HG03575 (cell line): ENCODE data around the gene NFKBIA.
"Not testable (repeated sequence)": the region's sequence is repeated elsewhere in the genome, so short reads cannot be mapped to it uniquely, and the experiment has no call there.

ENCODE experiments used
- ATAC-seq: cut with Tn5 transposase; IDR thresholded peaks from one replicate; pipeline ENCODE4 v1.9.1; 2021; ENCODE audit not compliant: unreplicated experiment, insufficient number of reproducible peaks, low FRiP score; ENCODE audit errors: extremely low read depth

The NFKBIA gene

GRCh38 chr14:35378425-35379233, 25.9 kb downstream of the NFKBIA start:
- no peak for ATAC-seq

- no peak for ATAC-seq
Measured at GRCh38 chr14:35375558-35376025, 29.0 kb downstream of the NFKBIA start.

GRCh38 chr14:35374263-35374712, 30.3 kb downstream of the NFKBIA start:
- no peak for ATAC-seq

DNA sequence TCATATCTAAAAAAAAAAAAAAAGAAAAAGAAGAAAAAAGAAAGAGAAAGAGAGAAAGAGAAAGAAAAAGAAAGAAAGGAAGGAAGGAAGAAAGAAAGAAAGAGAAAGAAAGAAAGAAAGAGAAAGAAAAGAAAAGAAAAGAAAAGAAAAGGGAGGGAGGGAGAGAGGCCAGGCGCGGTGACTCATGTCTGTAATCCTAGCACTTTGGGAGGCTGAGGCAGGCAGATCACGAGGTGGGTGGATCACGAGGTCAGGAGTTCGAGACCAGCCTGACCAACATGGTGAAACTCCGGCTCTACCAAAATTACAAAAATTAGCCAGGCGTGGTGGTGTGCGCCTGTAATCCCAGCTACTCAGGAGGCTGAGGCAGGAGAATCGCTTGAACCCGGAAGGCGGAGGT, 31.3 kb downstream of the NFKBIA start:
- ATAC-seq = not testable (repeated sequence)

DNA sequence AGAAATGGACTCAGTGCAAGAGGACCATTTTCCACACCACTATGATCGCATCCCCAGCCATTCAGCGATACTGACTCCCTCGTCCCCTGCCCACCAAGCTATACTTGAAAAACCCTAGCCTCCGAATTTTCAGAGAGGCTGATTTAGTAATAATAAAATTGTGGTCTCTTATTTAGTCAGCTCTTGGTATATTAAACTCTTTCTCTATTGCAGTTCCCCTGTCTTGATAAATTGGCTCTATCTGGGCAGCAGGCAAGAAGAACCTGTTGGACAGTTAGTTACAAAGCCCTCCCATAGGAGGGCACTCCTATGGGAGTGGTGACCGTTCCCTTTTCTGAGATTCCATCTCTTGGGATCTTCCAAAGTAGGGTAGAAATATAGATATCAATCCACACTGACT, 33.6 kb downstream of the NFKBIA start:
- no peak for ATAC-seq

- ATAC-seq = no peak
Measured at GRCh38 chr14:35369701-35370191, 34.8 kb downstream of the NFKBIA start.

DNA sequence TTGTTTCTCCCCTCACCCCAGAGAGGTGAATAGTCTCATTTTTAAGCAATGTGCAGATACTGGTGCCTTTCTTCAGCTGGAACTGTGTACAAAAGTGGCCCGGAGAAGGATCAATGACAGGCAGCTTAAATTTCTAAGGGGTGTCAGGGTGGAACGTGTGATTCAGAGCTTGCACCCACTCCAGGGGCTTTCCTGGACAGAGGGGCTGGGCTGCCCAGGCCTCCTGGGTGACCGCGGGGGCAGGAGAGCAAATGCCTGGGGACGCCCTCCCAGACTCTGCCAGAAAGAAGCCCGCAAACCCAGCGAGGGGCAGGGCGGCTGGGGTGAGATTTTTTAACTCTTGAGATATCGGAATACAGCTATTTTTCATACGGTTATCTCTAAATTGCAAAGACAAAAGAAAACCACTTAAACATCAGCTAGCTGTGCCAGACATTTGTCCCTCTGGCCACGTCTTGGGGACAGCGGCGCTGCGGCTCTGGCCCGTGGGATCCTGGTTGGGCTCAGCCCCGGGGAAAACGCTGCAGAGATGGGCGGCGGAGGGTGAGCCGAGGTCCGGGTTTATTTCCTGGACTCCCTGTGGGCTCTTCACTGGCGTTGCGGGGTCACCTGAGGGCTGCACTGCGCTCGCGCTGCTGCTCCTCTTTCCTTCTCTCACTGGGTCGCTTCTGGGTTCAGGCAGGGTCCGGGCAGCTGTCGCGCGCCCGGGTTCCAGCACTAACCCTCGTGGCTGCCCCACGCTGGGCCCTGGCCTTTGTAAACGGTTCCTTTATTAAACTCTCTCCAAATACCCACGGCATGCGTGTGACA, 35.8 kb downstream of the NFKBIA start:
- ATAC-seq = no peak

DNA sequence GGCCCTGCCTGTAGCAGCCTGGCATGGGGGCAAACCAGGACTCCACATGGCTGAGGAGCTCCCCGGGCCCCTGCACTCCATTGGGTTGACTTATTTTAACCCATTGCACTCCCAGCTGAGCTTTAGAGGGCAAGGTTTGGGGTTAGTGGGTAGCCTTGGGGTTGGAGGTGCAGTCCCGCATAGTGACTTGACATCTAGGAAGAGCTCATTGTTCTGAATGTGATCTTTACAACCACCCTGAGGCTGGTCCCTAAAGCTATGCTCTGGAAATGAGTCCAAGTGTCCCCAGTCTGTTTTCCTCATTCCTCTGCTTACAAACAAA, 36.4 kb downstream of the NFKBIA start:
- ATAC-seq = no peak

DNA sequence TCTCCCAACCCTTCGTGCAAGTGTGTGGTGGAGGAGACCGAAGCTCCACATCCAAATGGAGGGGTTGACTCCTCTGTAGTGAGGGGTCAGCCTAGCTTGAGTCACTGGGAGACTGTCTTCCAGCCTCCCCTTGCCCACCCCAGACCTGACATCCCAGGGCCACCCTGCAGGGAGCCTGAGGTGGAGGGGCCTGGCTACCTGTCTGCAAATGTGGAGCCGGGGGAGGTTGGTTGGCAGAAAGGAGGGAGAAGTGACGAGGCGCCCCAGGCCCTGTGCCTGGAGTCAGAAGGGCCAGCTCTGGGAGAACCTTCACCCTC, 37.5 kb downstream of the NFKBIA start:
- no peak for ATAC-seq

GRCh38 chr14:35366521-35366976, 38.0 kb downstream of the NFKBIA start:
- no peak for ATAC-seq

DNA sequence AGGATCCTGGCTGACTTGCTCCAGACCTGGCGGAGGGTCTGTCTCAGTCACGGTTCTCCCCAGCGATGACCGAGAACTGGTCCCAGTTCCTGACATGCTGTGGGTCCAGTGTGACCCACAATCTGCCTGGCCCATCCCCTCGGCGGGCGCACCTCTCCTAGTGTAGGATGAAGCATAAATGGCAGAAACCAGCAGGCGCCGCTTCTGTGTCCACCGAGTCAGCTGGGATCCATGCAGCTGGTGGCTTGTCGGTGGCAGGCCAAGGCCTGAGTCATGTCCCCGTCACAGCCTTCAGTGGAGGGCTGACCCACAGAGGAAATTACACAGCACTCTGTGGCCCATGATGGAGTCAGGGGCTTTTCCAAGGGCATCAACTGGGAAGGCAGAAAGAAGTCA, 38.5 kb downstream of the NFKBIA start:
- ATAC-seq = no peak

GRCh38 chr14:35365130-35366055, 39.2 kb downstream of the NFKBIA start:
- ATAC-seq = no peak

GRCh38 chr14:35362911-35363374, 41.6 kb downstream of the NFKBIA start:
- no peak for ATAC-seq

DNA sequence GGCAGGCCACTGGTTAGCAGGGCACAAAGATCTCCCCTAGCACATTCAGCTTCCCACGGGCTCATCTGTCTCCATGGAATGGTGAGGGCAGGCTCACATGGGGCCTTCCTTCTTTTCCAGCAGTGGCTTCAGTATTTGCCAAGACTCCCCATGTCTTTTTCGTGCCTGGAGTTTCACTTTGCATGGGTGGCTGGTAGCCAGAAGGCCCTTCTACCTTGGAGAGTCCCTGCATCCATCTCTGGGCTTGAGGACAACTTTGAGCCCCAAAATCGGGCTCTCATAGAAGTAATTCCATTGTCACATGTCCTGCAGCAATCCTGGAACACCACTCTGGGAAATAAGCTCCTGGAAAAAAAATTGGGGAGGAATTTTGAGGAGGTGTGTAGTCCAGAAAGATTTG, 42.1 kb downstream of the NFKBIA start:
- no peak for ATAC-seq

DNA sequence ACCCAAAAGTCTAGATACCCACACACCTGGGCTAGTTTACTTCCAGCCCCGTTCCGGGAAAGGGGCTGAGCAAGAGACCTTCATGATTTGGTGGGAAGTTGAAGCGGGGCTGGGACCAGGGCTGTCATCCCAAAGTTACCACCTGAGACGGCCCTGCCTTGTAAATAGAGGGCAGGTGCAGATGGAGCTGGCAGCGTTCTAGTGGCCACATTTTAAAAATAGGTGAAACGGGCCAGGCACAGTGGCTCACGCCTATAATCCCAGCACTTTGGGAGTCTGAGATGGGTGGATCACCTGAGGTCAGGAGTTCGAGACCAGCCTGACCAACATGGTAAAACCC, 43.4 kb downstream of the NFKBIA start:
- ATAC-seq = no peak

DNA sequence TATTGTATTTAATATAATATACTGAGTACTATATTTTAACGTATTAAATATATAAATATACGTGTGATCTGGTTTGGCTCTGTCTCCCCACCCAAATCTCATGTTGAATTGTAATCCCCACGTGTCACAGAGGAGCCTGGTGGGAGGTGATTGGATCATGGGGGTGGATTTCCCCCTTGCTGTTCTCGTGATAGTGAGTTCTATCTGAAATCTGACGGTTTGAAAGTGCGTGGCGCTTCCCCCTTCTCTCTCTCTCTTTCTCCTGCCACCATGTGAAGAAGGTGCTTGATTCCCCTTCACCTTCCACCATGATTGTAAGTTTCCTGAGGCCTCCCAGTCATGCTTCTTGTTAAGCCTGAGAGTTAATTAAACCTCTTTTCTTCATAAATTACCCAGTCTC, 44.9 kb downstream of the NFKBIA start:
- ATAC-seq = not testable (repeated sequence)

GRCh38 chr14:35355981-35356841, 48.3 kb downstream of the NFKBIA start:
- no peak for ATAC-seq

DNA sequence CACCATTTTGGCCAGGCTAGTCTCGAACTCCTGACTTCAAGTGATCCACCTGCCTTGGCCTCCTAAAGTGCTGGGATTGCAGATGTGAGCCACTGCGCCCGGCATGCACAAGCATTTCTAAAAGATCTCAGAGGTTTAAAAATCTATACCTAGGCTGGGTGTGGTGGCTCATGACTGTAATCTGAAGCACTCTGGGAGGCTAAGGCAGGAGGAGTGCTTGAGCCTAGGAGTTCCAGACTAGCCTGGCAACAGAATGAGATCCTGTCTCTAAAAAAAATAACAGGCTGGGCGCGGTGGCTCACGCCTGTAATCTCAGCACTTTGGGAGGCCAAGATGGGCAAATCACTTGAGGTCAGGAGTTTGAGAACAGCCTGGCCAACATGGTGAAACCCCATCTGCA, 49.3 kb downstream of the NFKBIA start:
- ATAC-seq = not testable (repeated sequence)
